GM18861 (cell line): ENCODE results near the gene CUL3.
"Not testable (repeated sequence)": the region's sequence is repeated elsewhere in the genome, so short reads cannot be mapped to it uniquely, and the experiment has no call there.

Experiments used
- ATAC-seq: cut with Tn5 transposase; IDR thresholded peaks from one replicate; pipeline ENCODE4 v1.9.1; 2021; ENCODE audit not compliant: unreplicated experiment

The CUL3 gene

GRCh38 chr2:224545884-224546644 is 39.1 kb downstream of the CUL3 start:
- peak; percentile 44 for ATAC-seq

- no peak for ATAC-seq
These were observed 41.2 kb downstream of the CUL3 start for GRCh38 chr2:224543939-224544338.

GRCh38 chr2:224538561-224539138 is 46.5 kb downstream of the CUL3 start:
- ATAC-seq = no peak

GRCh38 chr2:224532931-224533330 is 52.2 kb downstream of the CUL3 start:
- no peak for ATAC-seq

- no peak for ATAC-seq
These were observed 52.7 kb downstream of the CUL3 start for GRCh38 chr2:224532441-224532840.

GRCh38 chr2:224528171-224528570 is 57.0 kb downstream of the CUL3 start:
- ATAC-seq = no peak

- no peak for ATAC-seq
These were observed 59.4 kb downstream of the CUL3 start for GRCh38 chr2:224525774-224526173.

GRCh38 chr2:224524657-224525056 is 60.5 kb downstream of the CUL3 start:
- ATAC-seq = no peak

GRCh38 chr2:224523626-224524577 is 61.3 kb downstream of the CUL3 start:
- ATAC-seq = peak; percentile 30

- ATAC-seq = not testable (repeated sequence)
These were observed 62.7 kb downstream of the CUL3 start for GRCh38 chr2:224522483-224522882.

GRCh38 chr2:224520064-224520463 is 65.1 kb downstream of the CUL3 start:
- ATAC-seq = peak; percentile 65

GRCh38 chr2:224518806-224519580 is 66.2 kb downstream of the CUL3 start:
- ATAC-seq = no peak

GRCh38 chr2:224517963-224518362 is 67.2 kb downstream of the CUL3 start:
- ATAC-seq = peak; percentile 14

GRCh38 chr2:224516393-224516792 is 68.8 kb downstream of the CUL3 start:
- ATAC-seq = not testable (repeated sequence)

GRCh38 chr2:224513991-224514390 is 71.2 kb downstream of the CUL3 start:
- ATAC-seq = no peak

- ATAC-seq = no peak
These were observed 77.4 kb downstream of the CUL3 start for GRCh38 chr2:224507789-224508188.

- ATAC-seq = no peak
These were observed 78.7 kb downstream of the CUL3 start for GRCh38 chr2:224506494-224506893.

GRCh38 chr2:224498991-224499390 is 86.2 kb downstream of the CUL3 start:
- ATAC-seq = no peak

GRCh38 chr2:224492531-224492930 is 92.6 kb downstream of the CUL3 start:
- ATAC-seq = no peak

GRCh38 chr2:224487940-224488339 is 97.2 kb downstream of the CUL3 start:
- not testable (repeated sequence) for ATAC-seq
